H1 (cell line): ENCODE data around the gene C2. TPM values are rescaled to one million over a fixed set of nuclear protein-coding genes. Genes with fewer than 3 reads are reported as not detected.

Experiments used
- CTCF ChIA-PET: fragments of 300-600 bp; sonication (Branson Sonifier 250); formaldehyde crosslinking; loops from one replicate; lab custom pipeline; 2021; ENCODE audit not compliant: partially characterized antibody; lab: Charles Lee
- POLR2A ChIA-PET: fragments of 300-600 bp; sonication (Branson Sonifier 250); formaldehyde crosslinking; loops from one replicate; lab custom pipeline; 2021; ENCODE audit warnings: inconsistent platforms; ENCODE audit not compliant: partially characterized antibody; lab: Charles Lee
- DNase-seq, 2 experiments: peaks; one replicate each; pipeline versions ENCODE4 v3.0.0 to v3.0.0-alpha.2; 2010 to 2022; ENCODE audit warnings: low spot score in 2 of 2, low read depth in 1 of 2, mixed read lengths in 1 of 2
- FAIRE-seq: peaks from 2 replicates; lab custom pipeline; 2011; peaks lifted over from hg19 to GRCh38; lab: Jason Lieb, UNC
- H2AFZ ChIP-seq: 2 replicates; pipeline ENCODE4 v1.8.1; 2012; ENCODE audit warnings: low read length, inconsistent platforms
- H2AK5ac ChIP-seq: 2 replicates; pipeline ENCODE4 v1.6.1; 2013; ENCODE audit warnings: low read depth, low read length
- H2BK120ac ChIP-seq: replicated peaks from 2 replicates; pipeline ENCODE3; 2013; ENCODE audit warnings: low read depth, low read length, inconsistent platforms
- H2BK12ac ChIP-seq: 2 replicates; pipeline ENCODE4 v1.6.1; 2013; ENCODE audit warnings: low read depth, low read length
- H2BK15ac ChIP-seq: 2 replicates; pipeline ENCODE4 v1.6.1; 2013; ENCODE audit warnings: low read length
- H2BK20ac ChIP-seq: 2 replicates; pipeline ENCODE4 v1.6.1; 2013; ENCODE audit warnings: low read length
- H2BK5ac ChIP-seq: 2 replicates; pipeline ENCODE4 v1.6.1; 2013; ENCODE audit warnings: low read depth, low read length
- H3K14ac ChIP-seq: 2 replicates; pipeline ENCODE4 v1.6.1; 2013; ENCODE audit warnings: inconsistent platforms; ENCODE audit not compliant: insufficient read length
- H3K18ac ChIP-seq: 2 replicates; pipeline ENCODE4 v1.6.1; 2013; ENCODE audit warnings: low read length; ENCODE audit errors: extremely low read depth
- H3K23ac ChIP-seq: 2 replicates; pipeline ENCODE4 v1.6.1; 2013; ENCODE audit warnings: inconsistent platforms; ENCODE audit not compliant: insufficient read length
- H3K23me2 ChIP-seq: 2 replicates; pipeline ENCODE4 v1.6.1; 2013; ENCODE audit warnings: low read depth, low read length
- H3K27ac ChIP-seq: 2 replicates; pipeline ENCODE4 v1.6.1; 2011; ENCODE audit warnings: low read depth, low read length, inconsistent platforms
- H3K27me3 ChIP-seq, 4 experiments: replicated peaks in 1 of 4; 1 replicate in 1 of 4; 2 replicates in 3 of 4; pipeline versions ENCODE4 v1.6.1 to v1.8.1; 2011 to 2013; ENCODE audit warnings: low read length in 3 of 4, mild to moderate bottlenecking in 3 of 4, inconsistent platforms in 2 of 4, mixed read lengths in 2 of 4, moderate library complexity in 1 of 4; ENCODE audit not compliant: control insufficient read depth in 3 of 4, insufficient read depth in 3 of 4; ENCODE audit errors: extremely low read depth in 1 of 4
- H3K36me3 ChIP-seq, 4 experiments: 2 replicates each; pipeline versions ENCODE4 v1.6.1 to v1.8.1; 2011 to 2013; ENCODE audit warnings: mild to moderate bottlenecking in 4 of 4, low read length in 3 of 4, moderate library complexity in 2 of 4, control low read depth in 1 of 4, inconsistent platforms in 1 of 4; ENCODE audit not compliant: insufficient read depth in 4 of 4, control insufficient read depth in 2 of 4
- H3K4ac ChIP-seq: replicated peaks from 2 replicates; pipeline ENCODE3; 2013; ENCODE audit warnings: low read length, low read depth, mixed read lengths, inconsistent platforms; ENCODE audit not compliant: insufficient read length
- H3K4me1 ChIP-seq, 4 experiments: replicated peaks in 1 of 4; 1 replicate in 1 of 4; 2 replicates in 3 of 4; pipeline versions ENCODE4 v1.6.1 to v1.8.1; 2011 to 2013; ENCODE audit warnings: low read length in 3 of 4, inconsistent platforms in 2 of 4, mixed read lengths in 1 of 4; ENCODE audit not compliant: insufficient read depth in 4 of 4, control insufficient read depth in 3 of 4
- H3K4me2 ChIP-seq, 2 experiments: 2 replicates each; pipeline versions ENCODE4 v1.6.1 to v1.8.1; 2011 to 2013; ENCODE audit warnings: low read depth in 2 of 2, low read length in 2 of 2, control low read depth in 1 of 2, inconsistent platforms in 1 of 2, mild to moderate bottlenecking in 1 of 2; ENCODE audit not compliant: insufficient read depth in 1 of 2
- H3K4me3 ChIP-seq, 4 experiments: fragments of 200-600, 300-600 bp in 1 of 4; sonication (generic), shearing (Covaris generic), sonication (Bioruptor Twin) in 1 of 4; 2 replicates each; pipeline versions ENCODE4 v1.5.1 to v1.8.1; 2011 to 2016; ENCODE audit warnings: low read length in 4 of 4, low read depth in 3 of 4, control low read depth in 2 of 4, inconsistent platforms in 2 of 4, mild to moderate bottlenecking in 2 of 4, mixed read lengths in 1 of 4, moderate library complexity in 1 of 4; ENCODE audit not compliant: insufficient read depth in 2 of 4; ENCODE audit errors: extremely low read depth in 1 of 4
- H3K56ac ChIP-seq: replicated peaks from 2 replicates; pipeline ENCODE3; 2013; ENCODE audit warnings: low read depth, mild to moderate bottlenecking, mixed read lengths, low read length, inconsistent platforms; ENCODE audit not compliant: insufficient read length
- H3K79me1 ChIP-seq: 2 replicates; pipeline ENCODE4 v1.6.1; 2013; ENCODE audit warnings: low read depth, low read length, control low read depth
- H3K79me2 ChIP-seq, 2 experiments: 2 replicates each; pipeline versions ENCODE4 v1.6.1 to v1.8.1; 2012 to 2013; ENCODE audit warnings: low read length in 2 of 2, mild to moderate bottlenecking in 2 of 2, inconsistent platforms in 1 of 2; ENCODE audit not compliant: insufficient read depth in 2 of 2, control insufficient read depth in 1 of 2
- H3K9ac ChIP-seq, 4 experiments: replicated peaks in 1 of 4; 1 replicate in 1 of 4; 2 replicates in 3 of 4; pipeline versions ENCODE4 v1.6.1 to v1.8.1; 2011 to 2013; ENCODE audit warnings: low read depth in 3 of 4, low read length in 3 of 4, control low read depth in 2 of 4, mild to moderate bottlenecking in 2 of 4, moderate library complexity in 2 of 4, inconsistent platforms in 1 of 4; ENCODE audit errors: extremely low read depth in 1 of 4
- H3K9me3 ChIP-seq, 2 experiments: 2 replicates each; pipeline versions ENCODE4 v1.6.1 to v1.8.1; 2012 to 2013; ENCODE audit warnings: mild to moderate bottlenecking in 2 of 2, moderate library complexity in 2 of 2, control low read depth in 1 of 2, inconsistent platforms in 1 of 2, low read depth in 1 of 2, low read length in 1 of 2, mixed read lengths in 1 of 2; ENCODE audit not compliant: insufficient read depth in 2 of 2
- H4K20me1 ChIP-seq, 2 experiments: replicated peaks in 1 of 2; 2 replicates each; pipeline versions ENCODE3 to v1.8.1; 2011 to 2013; ENCODE audit warnings: inconsistent platforms in 2 of 2, low read length in 2 of 2, mild to moderate bottlenecking in 1 of 2; ENCODE audit not compliant: insufficient read depth in 2 of 2, control insufficient read depth in 1 of 2
- H4K5ac ChIP-seq: 2 replicates; pipeline ENCODE4 v1.6.1; 2013; ENCODE audit warnings: low read length, low read depth, mixed read lengths, inconsistent platforms; ENCODE audit not compliant: insufficient read length
- H4K8ac ChIP-seq: 2 replicates; pipeline ENCODE4 v1.8.0; 2013; ENCODE audit warnings: mild to moderate bottlenecking, moderate library complexity, low read length, inconsistent platforms; ENCODE audit not compliant: insufficient read depth; ENCODE audit errors: extremely low read depth
- H4K91ac ChIP-seq: replicated peaks from 2 replicates; pipeline ENCODE3; 2013; ENCODE audit warnings: low read length, mixed read lengths, inconsistent platforms; ENCODE audit not compliant: insufficient read length
- CEBPB ChIP-seq: IDR thresholded peaks from 2 replicates; pipeline ENCODE4 v1.6.1; 2012; ENCODE audit warnings: low read depth, low read length
- CHD1 ChIP-seq: IDR thresholded peaks from 2 replicates; pipeline ENCODE4 v1.6.1; 2012; ENCODE audit warnings: low read depth, low read length, improper control_type of control experiment
- GABPA ChIP-seq: IDR thresholded peaks from 2 replicates; pipeline ENCODE4 v1.6.1; 2011; ENCODE audit warnings: mild to moderate bottlenecking, low read length, moderate library complexity, borderline replicate concordance; ENCODE audit not compliant: insufficient read depth
- JUN ChIP-seq: IDR thresholded peaks from 2 replicates; pipeline ENCODE4 v1.6.1; 2011; ENCODE audit warnings: low read depth, mild to moderate bottlenecking, improper control_type of control experiment, low read length
- KDM4A ChIP-seq: IDR thresholded peaks from one replicate; pipeline ENCODE4 v1.7.1; 2012; ENCODE audit warnings: low read depth, mild to moderate bottlenecking, moderate library complexity, low read length, inconsistent platforms; ENCODE audit not compliant: severe bottlenecking
- NRF1 ChIP-seq: IDR thresholded peaks from 2 replicates; pipeline ENCODE4 v1.6.1; 2011; ENCODE audit warnings: mild to moderate bottlenecking, low read depth, low read length, improper control_type of control experiment
- PHF8 ChIP-seq: fragments of 200-600 bp; sonication (generic); conservative IDR thresholded peaks from 2 replicates; pipeline ENCODE4 v1.7.1; 2012; ENCODE audit warnings: low read depth, mild to moderate bottlenecking, inconsistent platforms, low read length, moderate library complexity
- POLR2AphosphoS5 ChIP-seq: IDR thresholded peaks from 2 replicates; pipeline ENCODE4 v1.6.1; 2011; ENCODE audit warnings: low read depth, low read length
- RXRA ChIP-seq: IDR thresholded peaks from 2 replicates; pipeline ENCODE4 v1.6.1; 2011; ENCODE audit warnings: low read depth, mild to moderate bottlenecking, low read length, moderate library complexity; ENCODE audit not compliant: insufficient read depth
- TAF1 ChIP-seq: IDR thresholded peaks from 2 replicates; pipeline ENCODE4 v1.6.1; 2011; ENCODE audit warnings: mild to moderate bottlenecking, low read depth, low read length
- TBP ChIP-seq: IDR thresholded peaks from 2 replicates; pipeline ENCODE4 v1.6.1; 2011; ENCODE audit warnings: low read depth, low read length, improper control_type of control experiment
- USF2 ChIP-seq: IDR thresholded peaks from 2 replicates; pipeline ENCODE4 v1.6.1; 2011; ENCODE audit warnings: low read length, improper control_type of control experiment
- ZNF274 ChIP-seq: IDR thresholded peaks from 2 replicates; pipeline ENCODE4 v1.7.0; 2012; ENCODE audit warnings: low read length, borderline replicate concordance; ENCODE audit errors: extremely low read depth
- WGBS, 2 experiments: shearing (Covaris generic) in 1 of 2; methylation state at CpG; one replicate each; pipeline versions ENCODE4 v1.1.6 to v1.1.7; 2013 to 2015; ENCODE audit warnings: low lambda C conversion rate in 2 of 2, mixed read lengths in 2 of 2, inconsistent platforms in 1 of 2, low coverage in 1 of 2, missing lambda C conversion rate in 1 of 2; ENCODE audit not compliant: insufficient replicate concordance in 2 of 2, insufficient coverage in 1 of 2, insufficient read length in 1 of 2; ENCODE audit errors: extremely low coverage in 1 of 2, missing lambda C conversion rate in 1 of 2; 5-methylcytosine and 5-hydroxymethylcytosine counted together
- polyA plus RNA-seq, 7 experiments: library from polyadenylated mRNA; depleted of rRNA in 3 of 7; stranded (reverse) in 5 of 7; unstranded in 2 of 7; fragments of >200 nt in 5 of 7; fragments of 200-250 nt in 2 of 7; gene quantifications; 1 replicate in 5 of 7; 2 replicates in 1 of 7; 4 replicates in 1 of 7; pipeline versions ENCODE4 v1.2.1 to v1.2.3, GENCODE V29; 2011 to 2013; ENCODE audit warnings: missing spikeins in 2 of 7, mixed read lengths in 2 of 7
- total RNA-seq: library from RNA; stranded (reverse); fragmentation: NEBNext Ultra II Directional; extraction: Animal tissue kit (Norgen Biotek cat#: 25700); gene quantifications from 2 replicates; pipeline ENCODE4 v1.2.1, GENCODE V29; 2021

Gene C2
- total and polyA plus RNA-seq, 2 of the 8 experiments (the other 6 are each of a cell fraction or from before 2014, with no cell fraction given): 0.26 to 0.38 TPM

GRCh38 chr6:31952890-31953289 is 25.4 kb downstream of the C2 start:
- H3K56ac ChIP-seq: no peak overlapping the region
- H2BK5ac ChIP-seq: no peak overlapping the region
- H3K9ac ChIP-seq: no peak overlapping the region
- H2BK20ac ChIP-seq: no peak overlapping the region
- no peak overlapping the region for H2BK12ac ChIP-seq
- H3K9me3 ChIP-seq: no peaks in the 10 kb centered on the region
- 90% methylated on average over 5 of the region's 5 CpGs; no CpG with 5 or more reads in 1 of the 2 experiments for WGBS, 2 experiments
- H3K4me3 ChIP-seq: no peak overlapping the region
- H4K5ac ChIP-seq: no peak overlapping the region
- no peak overlapping the region for H3K23ac ChIP-seq
- H3K18ac ChIP-seq: no peak overlapping the region
- DNase-seq (no peak), FAIRE-seq (no peak)
- no peak overlapping the region for H2AK5ac ChIP-seq
- H4K20me1 ChIP-seq: peaks cover 0 to 2% of the 10 kb centered on the region in 2 experiments
- ChIA-PET CTCF (interaction anchor here (0.7 to 5.8 kb wide), 34 partner anchors 8 to 317 kb away, joined by 3 to 84 read pairs (median 5); partner anchors contain the start of genes DXO, EHMT2, FKBPL and SKIC2), POLR2A (interaction anchor here (1.0 to 16.4 kb wide), 9 partner anchors 12 to 179 kb away, joined by 3 to 279 read pairs (median 4); partner anchors contain the start of genes DXO and EHMT2)
- no peak overlapping the region for H3K4ac ChIP-seq
- H2BK15ac ChIP-seq: no peak overlapping the region
- peaks cover 0 to 4% (median under 1%) of the 10 kb centered on the region in 4 experiments; a peak in 2 of 7 replicates for H3K4me1 ChIP-seq
- no peak overlapping the region for H4K91ac ChIP-seq
- no peak overlapping the region for H4K8ac ChIP-seq
- H2AFZ ChIP-seq: no peak overlapping the region
- no peak overlapping the region for H3K4me2 ChIP-seq
- H3K27ac ChIP-seq: no peak overlapping the region
- no peaks in the 10 kb centered on the region; the same call in 1 of the 2 replicates for H3K79me1 ChIP-seq
- H3K36me3 ChIP-seq: peaks cover 18 to 53% (median 46%) of the 10 kb centered on the region in 4 experiments; a peak in 7 of 8 replicates
- H3K79me2 ChIP-seq: peaks cover 0 to 9% of the 10 kb centered on the region in 2 experiments; a peak in 2 of 4 replicates
- H2BK120ac ChIP-seq: no peak overlapping the region
- no peaks in the 10 kb centered on the region for H3K23me2 ChIP-seq
- H3K27me3 ChIP-seq: peaks cover 0 to 3% (median 0%) of the 10 kb centered on the region in 4 experiments; a peak in 1 of 7 replicates
- H3K14ac ChIP-seq: no peak overlapping the region
- TF ChIP-seq USF2 (no peak), TAF1 (no peak), GABPA (no peak), ZNF274 (no peak), POLR2AphosphoS5 (no peak), TBP (no peak), PHF8 (no peak), NRF1 (no peak), CEBPB (no peak), JUN (no peak), RXRA (no peak), CHD1 (no peak), KDM4A (no peak)
